CMK (cell line): Measurements from ENCODE around the gene LAP3.
"Not testable (repeated sequence)": the region's sequence is repeated elsewhere in the genome, so short reads cannot be mapped to it uniquely, and the experiment has no call there.

Experiments
- DNase-seq: peaks from one replicate; pipeline ENCODE4 v3.0.0-alpha.2; 2010; ENCODE audit warnings: low read depth

Gene LAP3

GRCh38 chr4:17562157-17562556 lies 14.8 kb upstream of the LAP3 start:
- no peak for DNase-seq

DNA sequence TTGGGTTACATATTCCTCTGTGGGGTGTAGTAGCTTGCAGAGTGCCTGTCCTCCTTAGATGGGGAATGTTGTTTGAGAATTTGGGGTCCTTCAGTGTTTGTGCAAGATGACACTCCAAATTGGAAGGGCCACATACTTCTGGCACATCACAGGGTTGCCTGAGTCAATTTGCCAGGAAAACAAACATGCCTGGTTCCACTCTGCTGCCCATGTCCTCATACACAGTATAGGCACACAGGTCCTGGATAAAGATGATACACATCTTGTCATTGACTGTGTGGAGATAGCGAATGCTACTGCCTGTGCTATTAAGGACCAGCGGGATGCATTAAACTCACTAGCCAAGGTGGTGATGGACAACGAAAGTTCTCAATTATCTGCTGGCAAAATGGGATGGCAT lies 11.2 kb upstream of the LAP3 start:
- no peak for DNase-seq

GRCh38 chr4:17567271-17567670 lies 9.7 kb upstream of the LAP3 start:
- no peak for DNase-seq

DNA sequence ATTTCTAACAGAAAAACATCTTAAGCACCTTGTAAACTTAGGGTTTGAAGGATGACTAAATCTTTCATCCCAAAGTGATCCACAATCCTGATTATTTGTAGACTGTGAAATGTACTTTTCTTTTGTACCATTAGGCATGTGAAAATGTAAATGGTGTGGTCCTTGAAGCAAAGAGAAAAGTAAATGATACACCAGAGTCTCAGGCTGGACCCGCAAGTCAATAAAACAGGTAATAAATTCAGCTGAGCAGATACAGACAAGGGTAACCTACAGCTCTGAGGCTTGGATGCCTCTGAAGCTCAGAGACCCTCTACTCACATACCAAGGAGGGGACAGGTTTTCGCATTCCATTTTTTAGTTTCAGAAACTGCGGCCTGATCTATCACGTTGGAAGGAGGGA lies 2.8 kb upstream of the LAP3 start:
- DNase-seq, result no peak

DNA sequence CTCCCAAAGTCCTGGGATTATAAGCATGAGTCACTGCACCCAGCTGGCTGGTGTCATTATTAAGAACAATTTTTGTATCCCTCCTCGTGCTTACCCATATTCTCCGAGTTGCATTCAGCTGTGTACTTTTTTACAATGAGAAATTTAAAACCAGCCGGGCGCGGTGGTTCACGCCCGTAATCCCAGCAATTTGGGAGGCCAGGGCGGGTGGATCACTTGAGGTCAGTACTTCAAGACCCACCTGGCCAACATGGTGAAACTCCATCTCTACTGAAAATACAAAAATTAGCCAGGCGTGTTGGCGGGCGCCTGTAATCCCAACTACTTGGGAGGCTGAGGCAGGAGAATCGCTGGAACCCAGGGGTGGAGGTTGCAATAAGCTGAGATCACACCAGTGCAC lies 1.8 kb upstream of the LAP3 start:
- DNase-seq, result not testable (repeated sequence)

GRCh38 chr4:17577665-17578481 lies 875 bp downstream of the LAP3 start:
- DNase-seq, result no peak

- no peak for DNase-seq
Measured at GRCh38 chr4:17578482-17578891, 1.5 kb downstream of the LAP3 start.

DNA sequence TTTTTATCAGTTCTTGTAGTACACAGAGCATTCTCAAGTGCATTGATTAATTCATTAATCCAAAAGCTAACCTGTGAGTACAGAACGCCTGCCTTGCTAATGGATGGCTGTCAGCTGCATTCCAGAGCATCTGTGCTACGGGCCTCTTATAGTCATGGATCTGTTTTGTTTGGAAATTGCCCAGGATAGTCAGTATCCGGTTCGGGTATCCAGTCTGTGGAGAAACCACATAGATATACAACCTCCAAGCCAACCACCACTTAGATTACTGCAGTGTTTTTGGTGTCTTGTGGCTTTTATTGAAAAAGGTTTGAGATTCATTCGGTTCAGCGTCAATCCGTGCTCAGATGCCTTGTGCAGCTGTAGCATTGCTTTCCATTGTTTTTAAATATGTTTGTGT lies 4.0 kb downstream of the LAP3 start:
- no peak for DNase-seq

GRCh38 chr4:17583276-17583675 lies 6.3 kb downstream of the LAP3 start:
- DNase-seq, result no peak

DNA sequence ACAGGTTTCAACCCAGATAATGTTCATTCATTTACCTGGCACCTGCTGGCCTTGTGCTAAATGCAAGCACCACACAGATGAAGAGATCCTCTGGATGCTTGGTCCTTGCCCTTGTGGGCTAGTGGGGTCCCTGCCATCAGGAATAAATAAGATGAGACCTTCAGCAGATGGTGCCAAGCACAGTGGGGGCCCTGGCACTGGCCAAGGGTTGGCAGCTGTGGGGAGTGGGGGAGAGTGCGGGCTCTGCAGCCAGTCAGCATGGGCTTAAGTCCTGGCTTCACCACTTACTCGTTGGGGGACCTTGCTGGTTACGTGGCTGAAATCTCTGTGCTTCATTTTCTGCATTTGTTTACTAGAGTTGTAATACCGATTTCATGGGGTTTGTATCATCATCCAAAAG lies 6.9 kb downstream of the LAP3 start:
- no peak for DNase-seq

- DNase-seq, result no peak
Measured at GRCh38 chr4:17584521-17585213, 7.7 kb downstream of the LAP3 start.

GRCh38 chr4:17587094-17587822 lies 10.3 kb downstream of the LAP3 start:
- no peak for DNase-seq

DNA sequence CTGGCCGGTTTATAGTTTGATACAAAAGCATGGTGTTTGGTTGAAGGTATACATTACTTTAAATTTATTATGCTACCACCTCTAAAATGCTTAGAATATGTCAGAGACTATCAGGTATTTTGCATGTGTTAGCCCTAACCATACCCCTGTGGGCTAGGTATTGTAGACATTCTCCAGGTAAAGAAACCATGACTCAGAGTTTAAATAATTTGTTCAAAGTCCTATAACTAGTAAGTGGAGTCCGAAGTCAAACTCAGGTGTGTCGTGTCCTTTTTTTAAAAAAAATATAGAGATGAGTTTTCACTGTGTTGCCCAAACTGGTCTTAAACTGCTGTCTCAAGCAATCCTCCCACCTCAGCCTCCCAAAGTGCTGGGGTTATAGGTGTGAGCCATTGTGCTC lies 12.4 kb downstream of the LAP3 start:
- no peak for DNase-seq

GRCh38 chr4:17595471-17596005 lies 18.5 kb downstream of the LAP3 start:
- no peak for DNase-seq

DNA sequence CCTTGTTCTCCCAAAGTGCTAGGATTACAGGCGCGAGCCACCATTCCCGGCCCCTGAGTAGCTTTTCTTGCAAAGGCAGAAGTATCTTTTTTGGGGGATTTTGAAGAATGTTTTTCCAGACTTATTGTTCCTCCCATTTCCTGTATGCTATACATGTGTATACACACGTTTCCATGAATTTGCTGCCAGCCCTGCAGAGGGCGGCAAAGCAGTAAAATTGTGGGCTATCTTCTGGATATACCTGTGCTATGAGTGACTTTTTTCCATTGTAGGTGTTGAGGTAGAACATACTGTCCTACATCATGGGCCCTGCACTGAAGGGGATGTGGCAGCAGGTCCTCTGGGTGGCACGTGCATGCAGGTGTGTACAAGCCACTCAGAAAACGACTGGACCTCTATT lies 20.5 kb downstream of the LAP3 start:
- no peak for DNase-seq

- no peak for DNase-seq
Measured at GRCh38 chr4:17599826-17600225, 22.8 kb downstream of the LAP3 start.

GRCh38 chr4:17605236-17605635 lies 28.2 kb downstream of the LAP3 start:
- DNase-seq, result no peak

DNA sequence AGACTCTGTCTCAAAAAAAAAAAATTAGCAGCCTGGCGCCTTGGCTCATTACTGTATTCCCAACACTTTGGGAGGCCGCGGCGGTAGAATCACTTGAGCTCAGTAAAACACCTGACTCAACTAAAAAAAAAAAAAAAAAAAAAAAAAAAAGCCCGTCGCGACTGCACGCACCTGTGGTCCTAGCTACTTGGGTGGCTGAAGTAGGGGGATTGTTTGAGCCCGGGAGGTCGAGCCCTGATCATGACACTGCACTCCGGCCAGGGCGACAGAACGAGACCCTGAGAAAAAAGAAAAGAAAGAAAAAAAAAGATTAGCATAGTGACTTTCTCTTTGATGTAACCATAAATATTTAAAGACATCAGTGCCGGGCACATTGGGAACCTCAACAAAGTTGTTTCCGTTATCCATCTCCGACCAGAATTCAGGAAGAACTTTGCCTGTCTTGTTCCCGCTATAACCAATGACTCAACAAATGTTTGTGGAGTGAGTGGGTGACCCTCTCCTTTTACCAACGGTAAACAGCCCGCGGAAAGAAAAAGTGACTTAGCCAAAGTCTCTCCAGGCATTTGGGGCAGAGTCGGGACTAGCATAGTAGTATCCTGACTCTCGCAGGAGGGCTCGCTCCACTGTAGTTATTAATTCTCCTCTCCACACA lies 36.9 kb downstream of the LAP3 start:
- DNase-seq, result no peak

DNA sequence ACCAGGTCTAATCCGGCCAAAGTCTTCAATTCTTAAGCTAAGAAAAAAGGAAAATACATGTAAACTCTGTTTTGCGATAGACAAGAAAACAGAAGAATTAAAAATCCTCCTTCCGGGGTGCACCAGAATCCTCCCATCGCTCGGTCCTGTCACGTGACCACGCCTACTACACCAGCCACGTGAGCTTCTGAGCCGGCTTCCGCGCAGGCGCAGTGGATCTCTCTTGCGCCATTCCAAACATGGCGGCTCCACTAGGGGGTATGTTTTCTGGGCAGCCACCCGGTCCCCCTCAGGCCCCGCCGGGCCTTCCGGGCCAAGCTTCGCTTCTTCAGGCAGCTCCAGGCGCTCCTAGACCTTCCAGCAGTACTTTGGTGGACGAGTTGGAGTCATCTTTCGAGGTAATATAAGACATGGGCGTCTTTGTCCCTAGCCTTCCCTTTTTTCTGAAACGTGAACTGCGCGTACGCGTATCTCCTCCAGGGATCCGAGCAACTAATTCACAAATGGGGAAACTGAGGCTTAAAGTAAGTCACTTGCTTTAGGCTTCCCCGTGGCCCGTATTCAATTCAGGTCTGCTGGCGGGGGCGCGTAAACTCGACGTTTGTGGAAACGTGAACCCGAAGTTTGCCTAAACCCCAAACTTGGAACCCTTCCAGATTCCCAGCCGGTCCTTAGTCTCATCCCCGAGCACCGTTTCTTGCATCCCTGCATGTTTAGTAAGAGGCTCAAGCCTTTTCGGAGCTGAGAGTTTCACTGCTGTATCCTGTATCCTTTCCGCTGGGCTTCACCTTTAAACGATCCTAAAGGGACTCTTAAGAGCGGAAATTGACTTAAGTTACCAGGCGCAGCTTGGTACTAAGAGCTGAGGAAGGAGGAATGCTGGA lies 37.7 kb downstream of the LAP3 start, which contains the start of gene MED28:
Gene MED28, plus strand, starts transcription at position 226 of the 884 bp plus-strand sequence. Its CDS starts 14 bp downstream, at position 240.
- DNase-seq, result peak; percentile 78

DNA sequence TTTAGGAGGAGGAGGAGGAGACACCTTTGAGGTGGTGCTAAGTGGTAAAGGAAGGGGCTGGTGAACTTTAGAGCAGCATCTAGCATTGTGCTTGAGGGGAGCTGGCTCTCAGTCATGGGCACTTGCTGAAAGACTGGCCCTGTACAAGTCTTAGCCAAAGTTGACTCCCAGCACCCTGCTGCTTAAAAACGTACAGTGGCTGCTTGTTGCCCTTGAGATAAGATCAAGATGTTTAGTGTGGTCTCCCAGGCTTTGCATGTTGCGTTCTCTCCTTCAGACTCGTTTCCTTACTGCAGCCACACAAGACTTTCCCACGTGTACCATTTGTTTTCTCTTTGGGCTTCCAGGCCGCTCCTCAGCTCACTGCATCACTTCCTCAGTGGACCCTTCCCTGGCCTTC lies 39.3 kb downstream of the LAP3 start:
- no peak for DNase-seq

DNA sequence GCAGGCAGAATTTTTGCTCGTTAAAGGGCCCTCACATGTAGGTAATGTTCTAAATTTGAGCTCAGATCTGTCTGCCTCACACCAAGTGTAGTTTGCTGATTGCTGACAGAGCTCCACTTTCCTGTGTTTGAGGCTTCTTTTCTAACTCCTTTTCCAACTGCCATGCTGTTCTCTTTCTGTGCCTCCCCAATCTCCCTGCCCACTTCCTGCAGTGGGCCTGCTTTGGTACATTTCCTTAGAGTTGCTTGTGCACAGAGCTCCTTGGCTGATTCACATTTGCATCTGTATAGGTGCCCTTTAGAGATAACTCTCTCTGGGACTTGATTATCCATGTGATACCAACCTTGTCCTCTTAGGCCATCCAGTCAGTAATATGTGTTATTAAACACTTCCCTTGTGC lies 41.9 kb downstream of the LAP3 start:
- DNase-seq, result no peak
